GM21825 (cell line): ENCODE data around the gene STK40.
A peak's percentile ranks its signal among the peaks of the same experiment; 100 is the strongest.

Experiments used
- ATAC-seq: cut with Tn5 transposase; IDR thresholded peaks from one replicate; pipeline ENCODE4 v1.9.1; 2021; ENCODE audit warnings: mild to moderate bottlenecking, moderate library complexity; ENCODE audit not compliant: unreplicated experiment

STK40 gene

DNA sequence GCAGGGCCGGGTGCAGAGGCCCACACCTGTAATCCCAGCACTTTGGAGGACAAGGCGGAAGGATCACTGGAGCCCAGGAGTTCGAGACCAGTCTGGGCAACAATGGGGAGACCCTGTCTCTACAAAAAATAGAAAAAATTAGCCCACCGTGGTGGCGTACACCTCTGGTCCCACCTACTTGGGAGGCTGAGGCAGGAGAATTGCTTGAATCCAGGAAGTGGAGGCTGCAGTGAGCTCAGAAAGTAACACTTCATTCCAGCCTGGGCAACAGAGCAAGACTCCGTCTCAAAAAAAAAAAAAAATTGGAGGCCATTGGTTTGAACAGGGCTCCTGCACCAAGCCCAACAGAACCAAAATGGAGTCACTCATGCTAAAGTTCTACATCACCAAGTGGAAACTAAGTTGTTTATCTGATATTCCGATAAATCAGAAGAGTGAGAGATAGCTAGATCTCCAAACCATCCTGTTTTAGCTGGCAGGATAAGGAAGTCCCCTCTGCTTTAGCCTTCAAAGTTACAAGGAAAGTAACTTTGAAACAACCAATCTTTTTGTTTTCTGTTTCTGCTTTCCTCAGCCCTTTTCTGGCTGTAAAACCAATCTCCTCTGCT lies 12.8 kb upstream of the STK40 start:
- no peak for ATAC-seq

DNA sequence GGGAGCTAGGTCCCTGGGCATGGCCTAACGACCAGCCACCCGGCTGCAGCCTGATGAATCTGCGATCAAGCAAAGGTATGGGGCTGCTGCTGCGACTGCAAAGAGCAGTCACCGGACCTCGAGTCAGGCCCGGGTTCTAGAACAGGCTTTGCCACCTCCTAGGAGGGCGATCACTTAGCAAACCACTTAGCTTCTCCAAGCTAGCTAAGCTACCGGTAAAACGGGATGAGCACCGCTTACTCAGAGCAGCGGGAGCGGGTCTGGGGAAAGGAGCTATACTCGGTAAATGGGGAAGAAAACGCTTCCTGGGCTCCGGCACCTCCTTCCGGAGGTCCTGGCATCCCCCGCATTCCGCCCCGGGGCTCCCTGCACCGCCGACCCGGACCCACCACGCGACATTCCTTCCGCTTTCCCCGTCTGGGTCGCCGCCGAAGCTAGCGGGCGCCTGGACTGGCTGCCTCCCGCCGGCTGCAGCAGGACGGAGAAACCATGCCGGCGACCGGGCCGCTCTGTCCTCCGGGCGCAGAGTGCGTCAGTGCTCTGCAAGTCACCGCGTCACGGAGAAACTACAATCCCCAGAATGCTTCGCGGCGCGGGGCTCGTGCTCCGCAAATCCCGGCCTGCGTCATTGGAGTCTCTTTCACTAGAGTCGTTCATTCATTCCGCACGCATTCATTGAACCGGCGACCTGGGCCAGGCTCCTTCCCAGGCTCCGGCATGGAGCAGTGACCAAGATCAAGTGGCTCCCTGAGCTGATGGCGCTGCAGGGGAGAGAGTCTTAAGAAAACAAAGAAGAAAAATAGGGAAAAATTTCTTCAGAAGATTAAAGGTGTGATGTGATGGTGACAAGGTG lies 11.9 kb upstream of the STK40 start, which contains the start of gene LSM10:
Gene LSM10 (minus strand): TSS at position 531 of the 853 bp plus-strand sequence. CDS start 3,779 bp downstream, outside the sequence.
- ATAC-seq = peak; percentile 70

DNA sequence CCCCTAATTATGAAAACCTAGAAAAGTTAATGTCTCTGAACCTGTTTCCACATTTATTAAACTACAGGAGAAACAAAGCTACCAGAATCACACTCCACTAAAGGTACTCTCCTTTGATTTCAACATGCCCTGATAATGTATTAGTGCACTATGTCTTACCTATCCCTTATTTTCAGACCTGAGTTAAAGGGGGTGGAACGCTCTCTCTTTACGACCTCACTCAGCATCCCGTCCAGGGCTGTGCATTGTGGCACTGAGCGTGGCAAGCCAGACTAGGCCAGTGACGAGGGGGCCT lies 11.3 kb upstream of the STK40 start:
- ATAC-seq = no peak

DNA sequence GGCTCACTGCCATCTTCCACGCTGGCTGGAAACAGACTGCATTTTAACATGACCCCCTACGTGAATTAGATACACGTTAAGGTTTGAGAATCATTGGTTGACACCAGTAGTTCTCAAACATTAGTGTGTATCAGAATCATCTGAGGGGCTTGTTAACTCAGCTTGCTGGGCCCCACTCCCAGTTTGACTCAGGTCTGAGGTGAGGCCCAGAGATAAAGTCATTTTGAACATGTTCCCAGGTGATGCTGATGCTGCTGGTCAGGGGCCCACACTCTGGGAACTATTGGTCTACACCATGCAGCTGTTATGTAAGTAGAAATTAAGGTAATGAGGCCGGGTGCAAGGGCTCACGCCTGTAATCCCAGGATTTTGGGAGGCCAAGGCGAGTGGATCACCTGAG lies 10.6 kb upstream of the STK40 start:
- no peak for ATAC-seq

DNA sequence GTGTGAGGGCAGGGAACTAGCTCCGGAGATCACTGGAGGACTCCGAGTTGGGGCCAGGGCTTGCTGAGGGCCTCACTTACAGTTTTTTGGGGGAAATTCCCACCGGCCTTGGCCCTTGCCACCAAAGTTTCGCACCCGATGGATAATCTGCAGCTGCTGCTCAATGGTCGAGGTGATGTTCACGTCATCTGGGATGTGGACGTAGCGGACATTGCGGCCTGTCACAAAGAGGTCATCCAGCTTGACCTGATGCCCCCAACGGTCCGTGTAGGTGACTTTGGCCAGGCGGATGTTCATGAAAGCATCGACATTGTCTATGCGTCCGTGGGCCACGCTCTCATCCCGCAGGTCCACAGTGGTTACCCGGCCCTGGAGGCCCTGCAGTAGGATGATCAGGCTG lies 8.0 kb upstream of the STK40 start:
- ATAC-seq = no peak

DNA sequence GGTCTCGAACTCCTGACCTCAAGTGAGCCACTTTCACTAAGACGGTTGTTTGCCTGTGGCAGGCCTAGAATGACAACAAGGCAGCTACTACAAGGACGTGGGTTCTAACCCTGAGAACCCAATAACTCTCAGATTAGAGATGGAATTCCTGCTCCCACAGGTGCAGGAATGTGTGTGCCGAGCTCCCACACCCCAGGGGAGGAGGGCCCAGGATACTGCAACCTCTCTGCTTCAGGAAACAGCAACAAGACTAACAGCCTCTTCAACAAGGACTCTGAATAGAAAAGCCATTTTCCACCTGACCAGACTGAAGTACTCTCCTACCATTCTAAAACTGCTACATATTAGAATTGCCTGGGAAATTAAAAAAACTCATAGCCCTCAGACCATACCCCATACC lies 7.1 kb upstream of the STK40 start:
- no peak for ATAC-seq

DNA sequence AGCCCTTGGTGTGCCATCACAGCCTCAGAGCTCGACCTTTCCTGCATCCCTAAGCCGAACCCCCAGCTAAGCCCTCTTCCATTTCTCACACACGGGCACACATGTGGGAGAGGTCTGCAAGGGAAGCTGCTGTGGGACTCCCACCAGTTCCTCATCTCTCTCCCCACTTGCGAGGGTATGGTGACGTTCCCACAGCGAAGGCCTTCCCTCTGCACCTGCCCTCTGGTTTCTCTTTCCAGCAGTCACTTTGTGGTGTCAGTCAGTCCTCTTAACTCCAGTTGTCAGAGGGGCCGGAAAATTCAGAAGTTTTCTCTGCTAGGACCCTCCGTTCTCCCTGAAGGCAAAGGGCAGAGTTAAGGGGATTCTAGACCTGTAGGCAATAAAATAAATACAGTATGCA lies 5.5 kb upstream of the STK40 start:
- no peak for ATAC-seq

DNA sequence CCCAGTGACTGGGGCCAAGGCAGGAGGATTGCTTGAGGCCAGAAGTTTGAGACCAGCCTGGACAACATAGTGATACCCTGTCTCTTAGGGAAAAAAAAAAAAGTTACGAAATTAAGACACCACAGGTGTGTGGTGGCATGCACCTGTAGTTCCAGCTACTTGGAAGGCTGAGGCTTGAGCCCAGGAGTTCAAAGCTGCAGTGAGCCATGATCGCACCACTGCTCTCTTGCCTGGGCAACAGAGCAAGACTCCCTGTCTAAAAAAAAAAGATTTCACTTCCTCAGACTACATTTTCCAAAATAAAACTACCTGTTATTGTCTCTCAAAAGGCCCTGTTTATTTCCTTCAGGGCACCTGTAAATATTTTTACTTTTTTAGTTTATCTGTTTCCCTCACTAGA lies 4.7 kb upstream of the STK40 start:
- no peak for ATAC-seq

DNA sequence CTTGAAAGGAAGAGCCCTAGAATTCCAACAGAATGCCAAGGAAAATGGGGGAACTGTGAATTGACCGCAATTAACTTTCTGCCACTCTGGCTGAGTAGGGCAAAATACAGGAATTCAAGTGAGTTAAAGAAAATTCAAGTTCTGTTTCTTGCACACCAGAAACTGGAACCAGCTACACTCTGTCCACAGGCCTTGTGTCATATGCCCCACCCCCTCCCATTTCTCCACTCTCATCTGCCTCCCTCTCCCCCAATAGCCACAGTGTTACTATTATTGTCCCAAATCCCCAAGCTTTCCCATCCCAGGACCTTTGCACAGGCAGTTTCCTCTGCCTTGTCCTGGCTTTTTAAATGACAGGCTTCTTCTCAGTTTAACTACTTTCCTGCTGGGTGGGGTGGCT lies 4.3 kb upstream of the STK40 start:
- ATAC-seq = no peak

DNA sequence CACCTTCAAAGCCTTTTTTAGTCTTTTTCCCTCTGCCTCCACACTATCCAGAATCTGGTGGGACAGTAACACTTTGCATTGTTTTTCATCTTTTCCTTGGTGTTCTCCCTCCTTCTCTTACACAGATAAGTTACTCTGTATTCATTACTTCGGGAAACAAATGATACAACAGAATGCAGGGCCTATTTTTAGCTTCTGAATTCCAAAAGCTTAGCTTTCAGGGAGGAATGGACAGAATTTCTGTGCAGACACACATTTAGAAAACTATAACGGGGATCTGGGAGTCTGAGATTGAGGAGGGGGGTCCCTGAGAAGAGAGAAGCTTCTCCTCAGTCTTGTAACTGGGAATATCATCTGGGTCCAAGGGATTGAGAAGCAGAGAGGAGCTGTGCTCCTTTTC lies 3.5 kb upstream of the STK40 start:
- no peak for ATAC-seq

DNA sequence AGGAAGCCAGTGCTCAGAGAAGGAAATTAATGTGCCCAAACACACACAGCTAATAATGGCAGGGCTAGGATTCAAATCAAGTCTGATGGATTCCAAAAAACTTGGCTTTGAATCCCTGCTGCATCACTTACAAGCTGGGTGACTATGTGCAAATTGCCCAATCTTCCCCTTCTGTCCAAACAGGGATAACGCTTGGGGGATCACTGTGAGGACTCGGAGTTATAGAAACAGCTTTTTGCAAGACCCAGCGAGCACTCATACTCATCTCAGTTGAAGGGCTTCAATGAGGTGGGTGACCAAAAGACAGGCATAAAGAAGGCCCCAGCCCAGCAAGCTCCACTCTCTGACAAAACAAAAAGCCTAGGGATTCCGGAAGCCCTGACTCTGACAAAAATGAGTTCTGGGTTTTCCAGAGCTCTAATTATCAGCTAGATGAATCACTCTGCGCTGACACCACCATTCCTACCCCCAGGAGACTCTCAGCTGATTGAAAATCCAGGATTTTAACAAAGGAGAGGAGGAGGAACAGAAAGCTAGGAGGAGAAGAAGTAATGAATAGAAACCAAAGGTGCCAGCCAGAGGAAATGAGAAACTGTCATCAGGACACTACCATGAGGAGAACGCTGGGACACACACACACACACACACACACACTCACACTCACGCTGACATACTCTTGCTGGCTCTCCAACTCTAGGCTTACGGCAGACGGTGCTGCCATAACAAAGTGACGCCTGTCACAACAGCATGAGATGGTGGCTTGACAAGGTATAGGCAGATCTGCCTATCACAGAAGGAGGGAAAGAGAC lies 1.6 kb upstream of the STK40 start:
- no peak for ATAC-seq

DNA sequence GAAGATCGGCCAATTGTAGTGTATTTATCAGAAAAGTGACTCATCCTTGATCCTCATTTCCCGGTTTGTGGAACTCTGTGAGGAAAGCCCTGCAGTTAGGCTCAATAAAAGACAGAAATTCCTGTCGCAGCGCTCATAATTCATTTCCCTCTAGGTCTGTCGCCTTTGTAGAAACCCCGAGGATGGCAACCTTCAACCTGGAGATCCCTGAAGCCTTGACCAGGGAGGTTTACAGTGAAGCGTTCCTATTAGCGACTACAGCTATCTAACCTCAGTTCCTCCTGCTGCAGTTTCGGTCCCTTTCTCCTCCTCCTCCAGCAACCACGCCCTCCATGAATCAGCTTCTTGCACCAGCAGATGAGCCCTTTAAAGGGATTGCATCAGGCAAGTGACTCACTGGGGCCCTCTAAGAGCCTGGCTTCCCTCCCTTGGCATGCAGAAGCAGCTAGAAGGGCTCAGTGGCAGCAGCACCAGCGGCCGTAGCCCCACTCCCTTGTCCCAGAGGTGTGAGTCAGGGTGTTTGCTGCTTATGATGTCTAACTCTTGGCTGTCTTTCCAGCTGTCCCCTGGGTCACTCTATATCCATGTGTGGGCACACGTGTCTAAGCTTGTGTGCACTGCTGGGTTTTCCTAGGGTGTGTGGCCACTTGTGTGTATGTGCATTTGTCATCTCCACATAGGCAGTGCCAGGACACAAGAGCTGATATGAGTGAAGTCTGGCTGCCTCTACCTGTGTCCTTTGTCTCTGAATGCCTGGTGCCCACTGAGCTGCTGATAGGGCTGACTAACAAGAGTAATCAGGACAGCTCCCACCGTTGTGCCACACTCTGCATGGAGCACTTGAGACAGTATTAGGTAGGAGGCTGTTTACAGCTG lies 779 bp upstream of the STK40 start:
- peak; percentile 48 for ATAC-seq

DNA sequence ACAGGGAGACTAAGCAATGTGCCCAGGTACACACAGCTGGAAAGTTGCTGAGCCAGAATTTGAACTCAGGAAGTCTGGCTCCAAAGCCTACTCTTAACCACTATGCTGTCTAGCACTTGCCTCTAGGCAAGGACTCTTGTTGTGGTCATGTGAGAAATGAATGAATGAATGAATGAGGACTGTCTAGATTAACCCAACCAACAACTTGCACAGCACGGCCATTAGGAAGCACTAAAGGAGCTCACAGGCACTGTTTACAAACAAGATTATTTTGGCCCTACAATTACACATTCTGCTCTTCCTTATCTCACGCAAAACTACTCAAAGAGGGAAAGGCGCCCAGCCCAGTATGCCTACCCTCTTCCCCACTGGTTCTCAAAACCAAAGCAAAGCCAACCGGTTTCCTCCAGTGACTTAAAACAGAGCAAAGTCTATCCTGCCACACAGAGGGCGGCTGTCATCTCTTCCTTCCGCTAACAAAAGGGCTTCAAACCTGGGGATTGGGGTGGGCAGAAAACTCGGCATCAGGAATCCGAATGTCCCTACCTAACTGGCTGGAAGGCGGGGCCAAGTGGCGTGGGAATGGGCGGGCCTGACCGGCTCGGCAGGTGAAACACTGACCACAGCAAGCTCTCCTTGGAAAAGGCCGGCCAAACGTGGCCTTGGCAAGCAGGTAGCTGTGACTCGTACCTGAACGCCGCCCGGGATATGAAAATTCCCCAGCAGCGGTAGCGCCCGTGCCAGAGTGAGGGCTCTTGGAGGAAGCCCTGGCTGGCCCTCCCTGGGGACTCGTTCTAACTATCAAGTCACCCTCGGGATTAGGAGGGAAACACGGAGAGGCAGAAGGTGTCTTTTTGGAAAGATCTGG lies 948 bp downstream of the STK40 start:
- ATAC-seq = peak; percentile 0

DNA sequence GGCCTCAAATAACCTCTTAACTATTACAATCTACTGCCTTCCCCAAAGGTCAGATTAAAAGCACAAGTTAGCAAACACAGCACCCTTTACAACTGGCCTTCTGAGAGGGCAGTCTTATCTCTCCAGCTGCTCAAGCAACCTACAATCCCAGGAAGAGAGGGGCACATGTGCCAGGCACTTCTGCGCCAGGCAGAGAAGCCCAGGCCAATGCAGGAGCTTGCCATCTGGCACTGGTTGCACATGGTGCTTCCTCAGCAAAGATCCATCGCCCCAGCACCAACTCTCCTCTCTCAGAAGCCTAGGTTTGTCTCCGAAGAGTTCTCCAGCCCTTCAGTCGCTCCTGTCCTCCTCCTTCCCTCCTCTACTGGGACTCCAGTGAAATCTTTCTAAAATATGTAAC lies 2.5 kb downstream of the STK40 start:
- ATAC-seq = no peak

DNA sequence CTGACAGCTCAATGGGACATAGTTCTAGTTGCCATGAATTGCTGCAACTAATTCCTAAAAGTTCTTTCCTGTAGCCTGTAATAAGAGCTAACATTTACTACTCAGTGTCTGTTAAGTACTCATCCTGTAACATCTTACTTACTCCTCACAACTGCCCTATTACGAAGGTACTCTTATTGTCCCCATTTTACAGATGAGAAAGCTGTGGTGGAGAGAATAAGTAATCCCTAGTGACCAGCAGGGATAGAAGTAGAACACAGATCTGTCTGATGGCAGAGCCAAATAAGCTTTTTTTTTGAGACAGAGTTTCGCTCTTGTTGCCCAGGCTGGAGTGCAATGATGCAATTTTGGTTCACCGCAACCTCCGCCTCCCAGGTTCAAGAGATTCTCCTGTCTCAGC lies 3.1 kb downstream of the STK40 start:
- ATAC-seq = no peak

DNA sequence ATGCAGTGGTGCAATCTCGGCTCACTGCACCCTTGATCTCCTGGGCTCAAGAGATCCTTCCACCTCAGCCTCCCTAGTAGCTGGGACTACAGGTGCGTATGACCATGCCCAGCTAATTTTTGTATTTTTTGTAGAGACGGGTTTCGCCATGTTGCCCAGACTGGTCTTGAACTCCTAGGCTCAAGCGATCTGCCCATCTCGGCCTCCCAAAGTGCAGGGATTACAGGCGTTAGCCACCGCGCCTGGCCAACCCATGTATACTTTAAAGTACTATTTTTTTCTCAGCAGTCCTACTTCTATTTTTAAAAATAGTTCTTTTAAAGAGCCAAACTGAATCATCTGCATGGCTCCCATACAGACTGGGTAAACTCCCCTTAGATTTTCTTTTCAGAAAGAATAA lies 3.5 kb downstream of the STK40 start:
- no peak for ATAC-seq

DNA sequence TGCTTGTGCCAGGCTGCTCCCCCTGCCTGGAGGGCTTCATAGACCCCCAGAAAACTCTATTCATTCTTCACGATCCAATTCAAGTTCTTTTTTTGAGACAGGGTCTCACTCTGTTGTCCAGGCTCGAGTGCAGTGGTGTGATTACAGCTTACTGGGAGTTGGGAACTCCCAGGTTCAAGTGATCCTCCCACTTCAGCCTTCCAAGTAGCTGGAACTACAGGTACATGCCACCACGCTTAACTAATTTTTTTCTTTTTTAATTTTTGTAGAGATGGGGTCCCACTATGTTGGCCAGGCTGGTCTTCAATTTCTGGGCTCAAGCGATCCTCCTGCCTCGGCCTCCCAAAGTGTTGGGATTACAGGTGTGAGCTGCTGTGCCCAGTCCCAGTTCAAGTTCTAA lies 4.3 kb downstream of the STK40 start:
- no peak for ATAC-seq

DNA sequence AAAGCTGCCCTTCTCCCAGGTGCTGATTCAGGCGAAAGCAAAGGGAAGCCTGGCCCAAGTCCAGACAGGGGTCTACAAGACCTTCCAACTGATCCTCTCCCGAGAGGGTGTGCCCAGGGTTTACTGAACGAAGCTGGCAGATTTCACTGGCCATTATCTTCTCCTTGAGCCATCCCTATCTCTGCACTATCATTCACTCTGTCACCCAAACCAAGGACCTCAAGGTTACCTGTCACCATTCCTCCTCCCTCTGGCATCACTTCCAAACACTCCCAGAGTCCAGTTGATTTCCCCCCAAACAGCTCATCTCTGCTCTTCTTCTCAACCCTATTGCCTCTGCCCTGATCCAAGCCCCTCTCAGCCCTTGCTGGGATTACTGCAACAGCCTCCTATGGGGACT lies 4.9 kb downstream of the STK40 start:
- no peak for ATAC-seq

DNA sequence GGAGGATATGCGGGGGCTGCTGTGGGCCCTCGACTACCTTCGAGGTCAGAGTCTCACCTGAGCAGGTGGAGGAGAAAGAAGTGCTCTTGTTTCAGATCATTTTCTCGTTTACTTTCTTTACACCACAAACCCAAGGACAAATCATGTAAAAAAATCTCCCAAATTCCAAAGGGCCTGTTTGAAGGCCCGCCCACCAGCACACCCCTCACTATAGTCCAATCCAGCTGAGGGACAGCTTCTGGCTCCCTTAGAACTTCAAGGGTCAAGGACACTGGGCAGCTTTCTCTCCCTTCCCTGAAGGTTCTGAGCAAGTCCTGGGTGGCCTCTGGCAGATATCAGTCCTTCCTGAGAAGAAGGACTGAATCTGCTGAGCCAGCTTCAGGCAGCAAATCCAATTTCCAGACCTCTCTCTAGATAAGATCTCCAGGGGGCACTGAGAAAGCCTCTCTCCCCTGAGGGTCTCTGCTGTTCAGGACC lies 5.5 kb downstream of the STK40 start:
- no peak for ATAC-seq
